ELR (cell line): ENCODE data around the gene WDR76.
"Not testable (repeated sequence)": the region's sequence is repeated elsewhere in the genome, so short reads cannot be mapped to it uniquely, and the experiment has no call there.

Experiments used
- DNase-seq: peaks from one replicate; pipeline ENCODE4 v3.0.0-alpha.2; 2015; ENCODE audit warnings: low read depth

Gene WDR76

DNA sequence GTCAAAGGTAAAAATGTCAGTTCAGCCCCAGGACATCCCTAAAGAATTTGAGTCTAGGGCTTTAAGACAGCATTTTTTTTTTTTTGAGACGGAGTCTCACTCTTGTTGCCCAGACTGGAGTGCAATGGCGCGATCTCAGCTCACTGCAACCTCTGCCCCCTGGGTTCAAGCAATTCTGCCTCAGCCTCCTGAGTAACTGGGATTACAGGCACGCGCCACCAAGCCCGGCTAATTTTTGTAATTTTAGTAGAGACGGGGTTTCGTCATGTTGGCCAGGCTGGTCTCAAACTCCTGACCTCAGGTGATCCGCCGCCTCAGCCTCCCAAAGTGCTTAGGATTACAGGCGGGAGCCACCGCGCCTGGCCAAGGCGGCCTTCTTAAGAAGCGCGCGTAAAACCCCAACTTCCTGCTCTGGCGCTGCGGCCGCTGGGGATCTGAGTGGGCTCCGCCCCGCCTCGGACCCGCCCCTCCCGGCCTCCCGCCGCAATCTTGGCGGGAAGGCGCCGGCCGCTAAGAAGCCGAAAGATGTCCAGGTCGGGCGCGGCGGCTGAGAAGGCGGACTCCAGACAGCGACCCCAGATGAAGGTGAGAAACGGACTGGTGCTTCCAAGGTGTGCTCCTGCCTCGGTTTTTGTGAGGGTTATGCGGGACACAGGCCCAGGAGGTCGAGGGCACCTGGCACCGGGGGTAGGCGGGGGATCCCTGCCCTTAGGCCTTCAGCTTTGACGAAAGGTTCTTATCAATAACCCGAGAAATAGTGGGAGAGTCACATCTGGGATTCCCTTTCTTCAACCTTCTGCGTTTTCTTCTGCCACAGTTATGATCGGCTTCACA lies at the start of gene WDR76:
Gene WDR76 (plus strand): TSS at position 495 of the 834 bp plus-strand sequence. CDS start 31 bp downstream, at position 526.
- DNase-seq, result peak; percentile 93

DNA sequence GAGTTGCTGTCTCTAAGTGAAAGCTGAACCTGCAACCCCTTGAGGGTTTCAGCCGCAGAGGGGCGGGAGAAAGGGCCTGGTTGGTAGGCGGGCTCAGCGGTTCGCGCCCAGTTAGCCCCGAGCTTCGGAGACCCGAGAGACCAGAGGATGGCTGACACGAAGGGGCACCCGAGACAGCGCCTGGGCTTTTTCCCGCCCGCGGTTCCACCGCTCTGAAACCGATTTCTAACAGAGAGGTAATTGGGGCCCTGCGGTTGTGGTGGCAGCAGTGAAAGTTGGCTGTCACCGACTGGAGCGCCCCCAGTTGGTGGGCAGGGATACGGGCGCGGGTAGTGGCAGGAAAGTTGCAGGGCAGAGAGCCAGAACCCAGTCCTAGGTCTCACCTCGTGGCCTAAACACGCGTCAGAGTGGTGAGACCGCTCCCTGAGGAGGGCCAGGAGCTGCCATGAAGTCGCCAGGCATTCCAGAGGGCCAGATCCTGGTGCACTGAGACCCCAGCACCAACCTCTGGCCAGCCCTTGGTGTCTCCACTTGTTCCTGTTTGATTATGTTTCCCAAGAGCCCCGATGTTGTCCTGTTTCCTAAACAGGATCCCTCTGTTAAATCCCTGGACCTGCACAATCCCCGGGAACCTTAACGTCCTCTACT lies 49.4 kb upstream of the WDR76 start:
- peak; percentile 84 for DNase-seq

DNA sequence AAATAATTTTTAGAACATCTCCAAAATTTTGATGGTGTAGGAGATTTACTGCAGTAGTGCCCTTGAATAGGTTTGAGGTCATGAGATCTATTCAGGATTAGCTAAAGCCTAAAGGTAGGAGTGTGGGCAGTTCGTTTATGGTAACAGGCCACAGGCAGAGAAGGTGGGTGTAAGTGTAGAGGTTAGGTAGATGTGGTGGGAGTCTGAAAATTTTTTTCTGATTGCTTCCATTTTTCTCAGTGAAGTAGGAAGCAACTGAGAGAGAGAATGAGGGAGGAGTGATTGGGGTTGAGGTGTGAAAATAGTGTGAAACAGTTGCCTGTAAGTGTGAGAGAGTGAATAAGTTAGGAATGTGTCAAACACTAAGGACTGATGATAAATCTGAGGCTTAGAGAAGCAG lies 47.8 kb upstream of the WDR76 start:
- no peak for DNase-seq

DNA sequence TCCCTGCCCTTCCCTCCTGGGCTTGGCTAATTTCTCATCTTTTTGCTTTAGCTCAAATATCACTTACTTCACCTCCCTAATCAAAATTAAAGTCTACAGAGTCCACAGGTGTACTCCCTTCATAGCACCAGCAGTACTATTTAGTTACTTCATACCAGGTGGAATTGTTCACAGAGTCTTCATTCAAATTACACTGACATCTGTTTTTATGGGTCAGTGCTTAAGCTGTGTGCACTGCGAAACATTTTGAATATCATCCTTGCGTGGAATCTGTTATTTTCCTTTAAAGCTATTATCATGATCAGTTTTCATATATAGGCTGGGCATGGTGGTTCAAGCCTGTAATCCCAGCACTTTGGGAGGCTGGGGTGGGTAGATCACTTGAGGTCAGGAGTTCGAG lies 37.4 kb upstream of the WDR76 start:
- DNase-seq, result no peak

DNA sequence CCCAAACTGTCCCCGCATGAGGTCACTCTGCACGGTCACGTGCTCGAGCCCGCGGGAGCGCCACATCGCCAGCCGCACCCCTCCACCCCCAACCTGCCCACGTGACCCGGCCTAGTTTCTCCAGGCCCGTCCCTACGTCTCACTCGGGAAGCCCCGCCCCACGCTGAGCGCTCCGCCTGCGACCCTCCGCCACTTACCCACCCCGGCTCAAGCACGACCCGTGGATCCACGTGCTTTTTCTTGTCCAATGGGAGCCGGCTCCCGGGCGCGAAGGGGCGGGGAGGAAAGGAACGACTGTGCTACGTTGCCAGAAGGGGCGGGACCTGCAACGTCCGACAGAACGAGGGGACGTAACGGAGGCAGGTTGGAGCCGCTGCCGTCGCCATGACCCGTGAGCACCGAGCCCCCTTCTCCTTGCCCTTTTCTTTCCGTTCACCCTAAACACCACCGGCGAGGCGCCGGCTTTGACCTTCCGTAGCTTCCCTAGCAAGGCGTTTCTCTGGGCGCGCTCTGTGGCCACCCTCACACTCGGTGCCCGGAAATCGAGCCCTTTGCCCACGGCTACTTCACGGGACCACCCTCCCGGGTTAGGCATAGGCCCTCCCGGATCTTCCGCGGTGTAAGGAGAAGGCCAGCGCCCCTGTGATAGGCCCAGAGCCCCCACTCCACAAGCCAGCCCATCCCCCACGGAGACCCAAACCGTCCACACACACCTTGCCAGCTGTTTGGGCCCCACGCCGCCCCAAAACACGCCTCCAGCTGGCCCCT lies 34.6 kb upstream of the WDR76 start, which contains the start of gene SERF2:
Gene SERF2 (plus strand): TSS at position 328 of the 768 bp plus-strand sequence. CDS start 57 bp downstream, at position 385.
- DNase-seq, result peak; percentile 99

DNA sequence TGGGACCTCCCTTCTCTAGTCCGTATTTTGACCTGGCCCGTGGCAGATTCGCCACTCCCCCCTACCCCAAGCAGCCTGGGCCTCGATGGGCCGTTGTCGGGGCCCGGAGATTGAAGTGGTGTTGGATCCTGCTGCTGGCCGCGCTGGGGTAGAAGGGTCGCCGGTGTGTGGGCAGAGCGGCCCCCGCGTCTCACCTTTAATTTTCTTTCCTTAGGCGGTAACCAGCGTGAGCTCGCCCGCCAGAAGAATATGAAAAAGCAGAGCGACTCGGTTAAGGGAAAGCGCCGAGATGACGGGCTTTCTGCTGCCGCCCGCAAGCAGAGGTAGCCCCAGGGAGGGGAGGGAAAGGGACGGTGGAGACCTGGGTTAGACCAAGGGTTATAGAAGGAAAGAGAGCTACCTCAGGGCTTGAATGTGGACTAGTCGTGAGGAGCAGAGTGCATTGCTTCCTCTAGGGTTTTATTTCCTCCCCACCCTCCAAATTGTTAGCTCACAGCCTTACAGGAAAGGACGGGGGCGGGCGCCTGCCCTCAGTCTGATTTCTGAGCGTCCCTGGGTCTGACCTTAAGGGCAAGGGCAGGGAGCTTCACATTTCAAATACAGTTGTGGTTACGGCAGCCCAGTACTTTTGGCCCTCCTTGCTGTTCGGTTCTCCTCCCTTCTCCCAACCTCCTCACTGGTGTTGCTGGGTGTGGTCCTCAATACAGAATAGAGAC lies 33.9 kb upstream of the WDR76 start:
- DNase-seq, result peak; percentile 52

DNA sequence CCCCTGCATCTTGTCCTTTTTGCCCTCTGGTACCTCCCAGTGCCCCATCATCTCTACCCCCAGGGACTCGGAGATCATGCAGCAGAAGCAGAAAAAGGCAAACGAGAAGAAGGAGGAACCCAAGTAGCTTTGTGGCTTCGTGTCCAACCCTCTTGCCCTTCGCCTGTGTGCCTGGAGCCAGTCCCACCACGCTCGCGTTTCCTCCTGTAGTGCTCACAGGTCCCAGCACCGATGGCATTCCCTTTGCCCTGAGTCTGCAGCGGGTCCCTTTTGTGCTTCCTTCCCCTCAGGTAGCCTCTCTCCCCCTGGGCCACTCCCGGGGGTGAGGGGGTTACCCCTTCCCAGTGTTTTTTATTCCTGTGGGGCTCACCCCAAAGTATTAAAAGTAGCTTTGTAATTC lies 33.2 kb upstream of the WDR76 start:
- no peak for DNase-seq

DNA sequence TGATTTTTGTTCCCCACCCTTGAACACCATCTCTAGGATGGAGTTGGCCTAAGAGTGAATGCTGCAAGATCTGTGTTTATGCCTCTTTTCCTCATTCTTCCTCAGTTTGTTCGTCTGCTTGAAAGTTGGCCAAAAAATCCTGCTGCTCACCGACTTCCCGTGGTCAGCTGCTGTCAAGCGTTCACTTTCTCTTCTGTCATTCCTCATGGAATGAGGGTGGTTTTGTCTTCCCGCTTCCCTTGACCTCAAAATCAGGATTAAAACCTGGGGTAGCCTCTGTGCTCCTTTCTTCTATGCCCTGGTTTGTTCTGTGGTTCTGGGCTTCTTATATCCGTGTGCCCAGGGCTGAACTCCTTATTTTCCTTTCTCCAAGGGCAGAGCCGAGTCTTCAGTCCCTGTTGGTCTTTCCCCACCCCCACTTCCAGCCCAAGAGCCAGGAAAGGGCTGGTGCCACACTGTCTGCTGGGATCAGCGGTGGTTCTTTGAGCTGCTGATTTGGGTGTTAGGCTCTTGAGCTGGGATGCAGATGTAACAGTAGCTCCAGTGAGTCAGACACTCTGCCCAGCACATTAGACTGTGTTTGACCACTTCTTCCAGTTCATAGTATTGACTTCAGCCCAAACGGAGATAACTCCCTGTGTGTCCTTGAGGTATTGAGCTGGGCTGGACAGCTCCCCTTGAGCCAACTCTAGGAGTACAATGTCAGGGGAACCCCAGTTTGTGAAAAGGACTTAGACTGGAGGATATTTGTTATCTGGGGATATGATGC lies 32.3 kb upstream of the WDR76 start:
- DNase-seq, result peak; percentile 82

DNA sequence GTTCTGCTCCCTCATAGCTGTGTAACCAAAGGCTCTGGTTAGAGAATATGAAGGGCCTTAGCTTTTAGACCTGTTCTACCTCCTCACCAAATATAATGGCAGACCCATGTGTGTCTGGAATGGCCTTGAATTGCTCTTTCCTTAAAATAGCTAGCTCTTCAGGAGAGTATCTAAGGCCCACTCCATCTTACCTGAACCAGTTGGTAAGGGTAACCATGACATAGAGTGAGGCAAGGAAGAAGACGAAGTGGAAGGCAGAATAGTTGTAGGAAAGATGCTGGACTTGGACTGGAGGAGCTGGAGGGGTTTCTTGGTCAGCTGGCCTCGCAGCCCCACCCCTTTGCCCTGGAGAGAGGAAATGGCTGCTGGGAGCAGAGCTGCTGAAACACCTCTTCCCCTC lies 31.6 kb upstream of the WDR76 start:
- DNase-seq, result no peak

DNA sequence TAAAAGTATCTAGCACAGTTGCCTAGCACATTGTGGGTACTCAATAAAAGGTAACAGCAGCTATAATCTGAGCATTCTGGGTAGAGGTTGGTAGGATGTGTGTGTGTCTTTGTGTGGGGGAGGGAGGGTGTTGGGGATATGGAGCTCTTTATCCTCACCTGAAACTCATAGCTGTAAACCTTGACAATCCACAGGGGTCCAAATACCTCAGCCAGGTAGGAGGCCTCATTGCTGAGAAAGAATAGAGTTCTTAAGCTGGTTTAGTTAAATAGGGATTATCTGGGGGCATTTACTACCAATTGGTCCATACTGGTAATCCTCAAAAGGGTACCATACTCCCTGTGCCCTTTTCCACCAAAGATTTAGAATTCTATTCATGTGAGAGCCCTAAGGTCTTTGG lies 30.8 kb upstream of the WDR76 start:
- no peak for DNase-seq

DNA sequence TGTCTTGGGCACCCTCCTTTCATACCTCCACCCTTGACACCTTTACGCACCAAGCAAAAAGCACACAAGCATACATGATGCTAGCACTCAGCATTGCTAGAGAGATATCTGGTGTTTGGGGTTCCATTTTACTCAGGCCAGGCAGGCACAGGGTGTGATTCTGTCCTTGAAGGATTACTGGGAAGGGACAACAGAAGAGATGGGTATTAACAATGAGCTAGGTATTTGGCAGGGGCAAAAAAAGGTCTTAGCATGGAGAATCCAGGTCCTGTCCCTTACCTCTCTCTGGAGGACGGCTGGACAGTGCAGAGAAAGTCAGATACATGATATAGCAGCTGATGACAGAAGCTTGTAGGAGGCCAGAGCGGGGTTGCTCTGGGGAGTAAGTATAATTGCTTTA lies 30.2 kb upstream of the WDR76 start:
- no peak for DNase-seq

DNA sequence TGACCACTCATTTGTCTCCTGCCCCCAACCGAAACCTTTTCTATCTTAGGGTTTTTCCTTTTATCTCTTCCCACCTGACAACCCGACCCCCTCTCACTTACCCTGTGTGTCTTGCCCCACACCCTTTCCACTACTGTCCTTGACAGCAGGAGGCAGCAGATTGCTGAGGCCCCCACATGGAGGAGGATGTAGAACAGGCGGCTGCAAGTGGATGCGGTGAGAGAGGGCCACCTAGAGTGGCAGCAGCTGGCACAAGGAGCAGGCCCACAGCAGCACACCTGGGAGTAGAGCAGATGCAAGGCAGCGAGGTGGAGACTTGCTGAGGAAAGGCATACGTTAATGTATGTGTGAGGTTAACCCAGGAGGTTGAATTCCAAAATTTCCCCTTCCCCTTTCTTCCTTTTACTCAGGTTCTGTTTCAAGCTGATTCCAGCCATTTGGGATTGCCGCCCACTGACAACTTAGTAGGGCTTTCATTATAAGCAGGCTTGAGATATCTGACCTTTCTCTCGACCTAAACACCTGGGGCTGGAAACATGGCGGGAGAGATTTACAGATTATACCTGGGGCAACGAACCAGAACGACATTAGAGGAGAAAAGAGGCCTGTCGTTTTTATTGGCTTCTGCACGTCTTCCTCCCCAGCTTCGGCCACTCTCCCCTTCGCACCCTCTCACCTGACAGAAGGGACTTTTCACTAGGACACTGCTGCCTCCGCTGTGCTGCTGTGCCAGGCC lies 27.4 kb upstream of the WDR76 start:
- no peak for DNase-seq

DNA sequence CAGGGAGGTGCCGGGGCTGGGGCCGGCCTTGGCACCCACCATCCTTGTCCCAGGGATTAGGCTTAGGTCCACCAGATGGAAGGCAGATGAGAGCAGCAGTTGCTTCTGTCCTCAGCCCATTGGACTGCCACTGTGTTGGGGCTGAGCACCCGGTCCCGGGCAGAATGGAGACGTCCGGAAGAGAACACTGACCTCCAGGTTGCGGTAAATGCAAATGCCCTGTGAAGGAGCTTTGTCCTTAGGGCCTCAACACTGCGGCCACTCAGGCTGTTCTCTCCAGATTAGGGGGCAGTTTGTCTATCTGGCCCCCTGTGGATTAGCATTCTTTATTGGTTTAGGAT lies 26.9 kb upstream of the WDR76 start, which contains the start of gene SERINC4:
Gene SERINC4 (minus strand): TSS at position 276 of the 341 bp plus-strand sequence. CDS start 234 bp downstream, at position 42.
- no peak for DNase-seq

DNA sequence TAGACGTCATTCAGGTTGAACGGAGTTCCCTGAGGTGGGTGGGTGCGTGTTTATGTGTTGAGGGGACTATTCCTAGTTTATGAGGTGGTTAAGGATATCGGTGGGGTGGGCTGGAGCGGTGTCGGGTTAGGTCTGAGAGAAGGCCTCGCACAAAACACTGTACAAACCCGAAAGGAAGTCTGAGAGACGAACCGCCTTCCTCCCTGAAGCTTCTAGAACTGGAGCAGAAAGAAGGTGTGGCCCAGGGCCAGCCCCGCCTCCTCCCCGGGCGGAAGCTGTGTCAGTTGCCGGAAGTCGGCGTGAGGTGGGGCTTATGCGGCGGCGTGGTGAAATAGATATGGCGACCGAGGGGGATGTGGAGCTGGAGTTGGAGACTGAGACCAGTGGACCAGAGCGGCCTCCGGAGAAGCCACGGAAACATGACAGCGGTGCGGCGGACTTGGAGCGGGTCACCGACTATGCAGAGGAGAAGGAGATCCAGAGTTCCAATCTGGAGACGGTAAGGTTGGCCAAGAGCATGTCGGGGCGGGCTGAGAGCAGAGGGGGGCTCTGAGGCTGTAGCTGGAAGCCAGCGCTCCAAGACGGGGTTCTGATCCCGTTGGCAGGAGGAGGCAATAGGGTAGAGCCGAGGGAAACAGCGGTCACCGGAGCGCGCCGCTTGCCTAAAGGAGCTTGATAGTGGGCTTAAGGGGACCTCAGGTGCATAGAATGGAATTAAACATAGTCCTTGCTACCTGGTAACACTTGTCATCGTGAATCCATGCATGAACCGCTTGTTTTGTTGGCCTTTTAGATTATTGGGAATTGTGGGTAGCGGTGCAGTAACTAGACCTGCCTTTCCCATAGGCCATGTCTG lies 26.3 kb upstream of the WDR76 start, which contains the start of gene HYPK:
Gene HYPK (plus strand): TSS at position 314 of the 856 bp plus-strand sequence. CDS start 24 bp downstream, at position 338.
- DNase-seq, result peak; percentile 87

DNA sequence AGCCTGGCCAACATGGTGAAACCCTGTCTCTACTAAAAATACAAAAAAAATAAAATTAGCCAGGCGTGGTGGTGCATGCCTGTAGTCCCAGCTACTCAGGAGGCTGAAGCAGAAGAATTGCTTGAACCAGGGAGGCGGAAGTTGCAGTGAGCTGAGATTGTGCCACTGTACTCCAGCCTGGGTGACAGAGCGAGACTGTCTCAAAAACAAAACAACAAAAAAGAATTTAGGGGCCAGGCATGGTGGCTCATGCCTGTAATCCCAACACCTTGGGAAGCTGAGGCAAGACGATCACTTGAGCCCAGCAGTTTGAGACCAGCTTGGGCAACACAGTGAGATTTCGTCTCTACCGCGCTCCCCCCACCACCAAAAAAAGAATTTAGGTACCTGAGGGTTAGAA lies 24.1 kb upstream of the WDR76 start:
- DNase-seq, result not testable (repeated sequence)

DNA sequence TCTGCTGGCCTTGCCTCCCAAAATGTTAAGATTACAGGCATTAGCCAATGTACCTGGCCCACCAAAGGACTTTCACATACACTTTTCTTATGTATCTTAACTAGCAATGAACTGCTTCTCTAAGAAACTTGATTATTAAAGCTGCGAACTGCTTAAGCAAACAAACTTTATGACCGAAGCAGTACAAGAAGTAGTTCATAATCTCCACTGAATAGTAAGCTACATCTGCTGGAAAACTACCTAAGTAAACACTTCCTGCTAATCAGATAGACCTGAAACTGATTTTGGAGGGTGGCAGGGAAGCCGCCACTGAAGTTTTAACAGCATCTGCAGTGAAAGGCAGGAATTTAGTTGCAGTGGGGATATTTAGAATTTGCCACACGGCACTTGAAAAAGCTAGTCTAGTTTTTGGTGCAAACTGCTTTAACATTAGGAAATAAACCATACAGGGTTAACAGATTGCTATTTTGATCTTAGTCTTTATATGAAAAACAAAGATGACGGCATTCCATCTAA lies 18.3 kb upstream of the WDR76 start:
- no peak for DNase-seq

DNA sequence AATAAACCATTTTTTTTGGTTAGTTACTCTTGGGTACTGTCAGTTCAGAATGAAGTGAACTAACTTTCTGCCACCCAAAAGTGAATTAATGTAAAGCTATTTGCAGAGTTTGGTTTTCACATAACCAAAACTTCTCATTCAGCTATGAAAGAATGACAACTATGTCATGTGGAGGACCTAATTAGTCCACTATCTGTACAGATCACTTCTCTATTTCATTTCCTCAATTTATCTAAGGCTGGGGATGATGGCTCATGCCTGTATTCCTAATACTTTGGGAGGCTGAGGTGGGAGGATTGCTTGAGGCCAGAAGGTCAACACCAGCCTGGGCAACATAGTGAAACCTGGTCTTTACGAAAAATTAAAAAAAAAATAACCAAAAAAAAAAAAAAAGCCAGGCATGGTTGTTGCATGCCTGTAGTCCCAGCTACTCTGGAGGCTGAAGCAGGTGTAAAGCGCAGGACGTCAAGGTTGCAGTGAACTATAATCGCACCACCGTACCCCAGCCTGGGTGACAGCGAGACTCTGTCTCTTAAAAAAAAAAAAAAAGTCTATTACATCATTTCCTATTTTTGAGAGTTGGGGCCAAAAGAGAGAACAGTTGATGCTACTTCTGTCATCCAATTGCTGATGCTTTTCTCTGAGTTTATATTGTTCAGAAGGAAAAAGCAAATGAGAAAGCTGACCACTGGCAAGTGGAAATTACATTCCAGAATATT lies 17.7 kb upstream of the WDR76 start:
- no peak for DNase-seq

DNA sequence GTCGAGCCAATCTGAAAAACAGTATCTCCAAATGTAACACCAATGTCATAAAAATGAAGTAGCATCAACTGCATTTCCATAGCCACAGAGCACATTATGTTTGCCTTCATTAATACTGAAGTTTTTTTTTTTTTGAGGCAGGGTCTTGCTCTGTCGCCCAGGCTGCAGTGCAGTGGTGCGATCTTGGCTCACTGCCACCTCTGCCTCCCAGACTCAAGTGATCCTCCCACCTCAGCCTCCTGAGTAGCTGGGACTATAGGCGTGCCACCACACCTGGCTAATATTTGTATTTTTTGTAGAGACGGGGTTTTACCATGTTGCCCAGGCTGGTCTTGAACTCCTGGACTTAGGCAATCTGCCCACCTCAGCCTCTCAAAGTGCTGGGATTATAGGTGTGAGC lies 11.7 kb upstream of the WDR76 start:
- DNase-seq, result not testable (repeated sequence)
